Chondrocyte (in vitro differentiated cells): Measurements from ENCODE around the gene HUNK. TPM values are rescaled to one million over a fixed set of nuclear protein-coding genes. Genes with fewer than 3 reads are reported as not detected.

Experiments used
- DNase-seq: peaks from one replicate; pipeline ENCODE4 v3.0.0; 2021; ENCODE audit warnings: mixed read lengths, low spot score
- H3K27ac Mint-ChIP-seq: one replicate; pipeline ENCODE4 v1.8.0; 2021; ENCODE audit warnings: mild to moderate bottlenecking, moderate library complexity, mixed read lengths; ENCODE audit not compliant: unreplicated experiment
- H3K27me3 Mint-ChIP-seq: 2 replicates; pipeline ENCODE4 v1.8.0; 2021; ENCODE audit warnings: low read depth, mixed read lengths
- H3K36me3 Mint-ChIP-seq: 2 replicates; pipeline ENCODE4 v1.8.0; 2021; ENCODE audit warnings: low read depth, mixed read lengths
- H3K4me1 Mint-ChIP-seq: 2 replicates; pipeline ENCODE4 v1.8.0; 2021; ENCODE audit warnings: low read depth, mild to moderate bottlenecking, mixed read lengths
- H3K4me3 Mint-ChIP-seq: one replicate; pipeline ENCODE4 v1.8.0; 2021; ENCODE audit warnings: mild to moderate bottlenecking, moderate library complexity, mixed read lengths; ENCODE audit not compliant: unreplicated experiment
- H3K9me3 Mint-ChIP-seq: 2 replicates; pipeline ENCODE4 v1.8.0; 2021; ENCODE audit warnings: low read depth, mixed read lengths
- CTCF ChIP-seq: fragments of 200-600 bp; sonication (generic); IDR thresholded peaks from 2 replicates; pipeline ENCODE4 v1.5.0; 2021; ENCODE audit warnings: antibody characterized with exemption, mild to moderate bottlenecking, moderate library complexity
- total RNA-seq: library from RNA; stranded (reverse); gene quantifications from 3 replicates; pipeline ENCODE4 v1.2.1, GENCODE V29; 2021

Gene HUNK
- total RNA-seq, 1 donor from 2014 or later: 1.6 TPM

DNA sequence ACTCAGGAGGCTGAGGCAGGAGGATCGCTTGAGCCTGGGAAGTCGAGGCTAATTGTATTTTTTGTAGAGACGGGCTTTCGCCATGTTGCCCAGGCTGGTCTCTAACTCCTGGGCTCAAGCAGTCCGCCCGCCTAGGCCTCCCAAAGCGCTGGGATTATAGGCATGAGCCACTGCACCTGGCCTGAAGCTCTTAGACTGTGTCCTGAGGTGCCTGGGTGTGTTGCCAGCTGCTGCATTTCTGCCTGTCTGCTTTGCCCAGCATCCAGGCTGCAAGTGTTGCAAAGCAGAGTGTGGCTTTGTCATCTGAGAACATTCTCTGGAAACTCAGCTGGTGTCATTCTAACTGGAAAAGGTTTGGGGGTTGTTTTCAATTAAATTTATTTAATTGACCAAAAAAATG, 105.0 kb downstream of the HUNK start:
- Mint-ChIP-seq H3K36me3 (peaks cover 4% of the 10 kb centered on the region), H3K4me1 (no peaks in the 10 kb centered on the region), H3K27ac (no peak overlapping the region), H3K4me3 (no peak overlapping the region), H3K27me3 (no peaks in the 10 kb centered on the region), H3K9me3 (peaks cover 7% of the 10 kb centered on the region)
- TF ChIP-seq CTCF: no peak
- DNase-seq: no peak

- no peak for TF ChIP-seq CTCF
- no peaks in the 10 kb centered on the region for H3K4me1 Mint-ChIP-seq
- peaks cover 7% of the 10 kb centered on the region for H3K9me3 Mint-ChIP-seq
- H3K4me3 Mint-ChIP-seq: no peak overlapping the region
- DNase-seq: no peak
- H3K27me3 Mint-ChIP-seq: no peaks in the 10 kb centered on the region
- peaks cover 6% of the 10 kb centered on the region for H3K36me3 Mint-ChIP-seq
- no peak overlapping the region for H3K27ac Mint-ChIP-seq
These were observed 110.3 kb downstream of the HUNK start for GRCh38 chr21:31983120-31983519.

- peaks cover 7% of the 10 kb centered on the region for H3K9me3 Mint-ChIP-seq
- H3K27ac Mint-ChIP-seq: no peak overlapping the region
- no peak overlapping the region for H3K4me3 Mint-ChIP-seq
These were observed 110.7 kb downstream of the HUNK start for GRCh38 chr21:31983554-31983953.

GRCh38 chr21:31985398-31985797, 112.6 kb downstream of the HUNK start:
- H3K4me1 Mint-ChIP-seq: no peaks in the 10 kb centered on the region
- no peak for TF ChIP-seq CTCF
- no peak overlapping the region for H3K4me3 Mint-ChIP-seq
- no peaks in the 10 kb centered on the region for H3K27me3 Mint-ChIP-seq
- peaks cover 6% of the 10 kb centered on the region for H3K36me3 Mint-ChIP-seq
- no peak for DNase-seq
- no peak overlapping the region for H3K27ac Mint-ChIP-seq
- H3K9me3 Mint-ChIP-seq: peaks cover 7% of the 10 kb centered on the region

More at GRCh38 chr21:31983554-31983953, 110.7 kb downstream of the HUNK start:
- H3K4me1 Mint-ChIP-seq: no peaks in the 10 kb centered on the region
- H3K27me3 Mint-ChIP-seq: no peaks in the 10 kb centered on the region
- no peak for TF ChIP-seq CTCF
- H3K36me3 Mint-ChIP-seq: peaks cover 6% of the 10 kb centered on the region
- DNase-seq: no peak

DNA sequence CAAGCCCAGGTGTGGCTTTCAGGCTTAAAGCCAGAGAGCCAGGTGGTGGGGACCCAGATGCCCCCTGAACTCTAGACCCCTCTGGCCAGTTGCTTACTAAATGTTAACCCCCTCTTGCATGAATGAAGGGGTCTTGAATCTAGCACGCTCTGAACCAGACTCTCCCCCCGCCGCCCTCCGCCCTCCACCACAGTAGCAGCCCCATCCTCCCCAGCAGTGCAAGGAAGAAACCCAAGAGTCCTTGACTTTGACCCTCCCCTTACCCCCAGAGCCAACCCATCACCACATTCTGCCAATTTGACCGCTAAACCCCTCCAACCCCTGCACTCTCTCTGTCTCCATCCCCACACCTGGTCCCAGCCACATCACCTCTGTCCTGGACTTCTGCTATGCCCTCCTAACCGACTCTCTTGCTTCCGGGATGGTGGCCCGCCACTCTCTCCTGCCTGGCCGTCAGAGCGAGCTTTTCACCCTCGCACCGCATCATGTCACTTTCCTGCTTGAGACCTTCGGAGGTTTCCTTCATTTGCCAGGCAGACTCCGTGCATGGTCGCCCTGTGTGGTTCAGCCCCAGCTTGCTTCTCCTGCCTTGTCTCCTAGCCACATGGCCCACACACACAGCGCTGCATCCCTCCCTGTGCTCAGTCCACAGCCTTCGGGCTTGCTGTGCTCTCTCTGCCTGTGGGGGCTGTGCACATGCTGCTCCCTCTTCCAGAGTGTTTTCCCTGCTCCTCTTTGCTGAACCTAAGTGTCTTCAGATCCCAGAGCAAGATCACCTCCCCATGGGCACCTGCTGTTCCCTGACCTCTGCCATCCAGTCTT, 113.4 kb downstream of the HUNK start:
- H3K36me3 Mint-ChIP-seq: peaks cover 3% of the 10 kb centered on the region
- no peak overlapping the region for H3K27ac Mint-ChIP-seq
- no peak overlapping the region for H3K4me3 Mint-ChIP-seq
- no peak for DNase-seq
- H3K4me1 Mint-ChIP-seq: no peaks in the 10 kb centered on the region
- peaks cover 3% of the 10 kb centered on the region for H3K9me3 Mint-ChIP-seq
- TF ChIP-seq CTCF: no peak
- H3K27me3 Mint-ChIP-seq: no peaks in the 10 kb centered on the region
